GM10266 (cell line): ENCODE data around the gene TEX9.
A peak's percentile ranks its signal among the peaks of the same experiment; 100 is the strongest.
"Not testable (repeated sequence)": the region's sequence is repeated elsewhere in the genome, so short reads cannot be mapped to it uniquely, and the experiment has no call there.

Source experiments
- DNase-seq: peaks from one replicate; pipeline ENCODE4 v3.0.0; 2012; ENCODE audit errors: extremely low spot score
- CTCF ChIP-seq: IDR thresholded peaks from 2 replicates; pipeline ENCODE4 v1.5.1; 2012; ENCODE audit warnings: mild to moderate bottlenecking, low read depth; ENCODE audit not compliant: control insufficient read depth, insufficient read depth; ENCODE audit errors: missing control alignments

The TEX9 gene

GRCh38 chr15:56365075-56365711 is at the start of gene TEX9:
TEX9 (plus strand) TSS chr15:56365426; CDS start chr15:56365451, 25 bp downstream.
- DNase-seq = peak; percentile 82
- TF ChIP-seq CTCF = no peak

- DNase-seq = not testable (repeated sequence)
Measured at GRCh38 chr15:56316561-56316960, 48.7 kb upstream of the TEX9 start.

- no peak for TF ChIP-seq CTCF
- no peak for DNase-seq
Measured at GRCh38 chr15:56320316-56320715, 44.9 kb upstream of the TEX9 start.

- no peak for DNase-seq
- no peak for TF ChIP-seq CTCF
Measured at GRCh38 chr15:56320861-56321260, 44.4 kb upstream of the TEX9 start.

GRCh38 chr15:56322444-56322843 is 42.8 kb upstream of the TEX9 start:
- DNase-seq = no peak
- TF ChIP-seq CTCF = no peak

- no peak for DNase-seq
- no peak for TF ChIP-seq CTCF
Measured at GRCh38 chr15:56323435-56323834, 41.8 kb upstream of the TEX9 start.

- no peak for DNase-seq
- no peak for TF ChIP-seq CTCF
Measured at GRCh38 chr15:56325186-56325585, 40.0 kb upstream of the TEX9 start.
